Right lobe of liver (tissue), 4 donors: ENCODE data around the gene NHSL2.

Experiments used
- POLR2A ChIP-seq: fragments of 450-650 bp; IDR thresholded peaks from one replicate; pipeline ENCODE4 v1.6.1; 2017; ENCODE audit warnings: antibody characterized with exemption, mild to moderate bottlenecking
- TF ChIP-seq, protein P1 (sequence below), 4 donors: fragments of 200-600 bp in 3 of 4; fragments of 450-650 bp in 1 of 4; IDR thresholded peaks; one replicate each; pipeline versions ENCODE4 v1.5.1 to v1.8.0; 2016 to 2022; ENCODE audit warnings: antibody characterized with exemption in 4 of 4, mild to moderate bottlenecking in 2 of 4
- donor health status: DM: no; HTN: no; CAD: no.
- donor health status: DM: no; HTN: no; CAD: no.
- donor health status: DM: no; HTN: yes; CAD: no.

DNA sequence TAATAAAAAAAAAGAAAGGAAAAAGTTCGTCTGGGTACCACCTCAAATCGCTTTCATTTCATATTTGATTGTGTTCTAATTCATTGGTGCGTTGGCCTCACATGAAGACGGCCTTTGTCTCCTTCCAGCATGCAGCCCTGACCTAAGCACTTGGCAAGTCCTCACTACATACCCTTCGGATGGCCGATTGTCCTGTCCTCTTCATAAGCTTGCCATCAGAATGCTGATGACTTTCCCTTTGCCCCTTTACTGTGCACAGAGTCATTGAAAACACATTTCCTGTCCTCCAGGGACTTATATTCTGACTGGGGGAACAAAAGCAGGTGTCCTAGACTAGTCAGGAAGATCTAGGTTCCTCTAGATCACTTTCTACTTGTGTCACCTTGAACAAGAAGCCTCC is 178.1 kb downstream of the NHSL2 start:
- TF ChIP-seq, protein P1, sequence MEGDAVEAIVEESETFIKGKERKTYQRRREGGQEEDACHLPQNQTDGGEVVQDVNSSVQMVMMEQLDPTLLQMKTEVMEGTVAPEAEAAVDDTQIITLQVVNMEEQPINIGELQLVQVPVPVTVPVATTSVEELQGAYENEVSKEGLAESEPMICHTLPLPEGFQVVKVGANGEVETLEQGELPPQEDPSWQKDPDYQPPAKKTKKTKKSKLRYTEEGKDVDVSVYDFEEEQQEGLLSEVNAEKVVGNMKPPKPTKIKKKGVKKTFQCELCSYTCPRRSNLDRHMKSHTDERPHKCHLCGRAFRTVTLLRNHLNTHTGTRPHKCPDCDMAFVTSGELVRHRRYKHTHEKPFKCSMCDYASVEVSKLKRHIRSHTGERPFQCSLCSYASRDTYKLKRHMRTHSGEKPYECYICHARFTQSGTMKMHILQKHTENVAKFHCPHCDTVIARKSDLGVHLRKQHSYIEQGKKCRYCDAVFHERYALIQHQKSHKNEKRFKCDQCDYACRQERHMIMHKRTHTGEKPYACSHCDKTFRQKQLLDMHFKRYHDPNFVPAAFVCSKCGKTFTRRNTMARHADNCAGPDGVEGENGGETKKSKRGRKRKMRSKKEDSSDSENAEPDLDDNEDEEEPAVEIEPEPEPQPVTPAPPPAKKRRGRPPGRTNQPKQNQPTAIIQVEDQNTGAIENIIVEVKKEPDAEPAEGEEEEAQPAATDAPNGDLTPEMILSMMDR (IDR thresholded peaks at IDR 0.05) = no peak
- no peak for TF ChIP-seq POLR2A
